GM10248 (cell line): ENCODE data around the gene ALDH5A1.

Source experiments
- CTCF ChIA-PET: fragments of 300-600 bp; sonication (Branson Sonifier 250); formaldehyde crosslinking; extraction: SDS; loops from one replicate; lab custom pipeline; 2021; ENCODE audit warnings: antibody characterized with exemption; lab: Yijun Ruan, JAX
- POLR2A ChIA-PET: fragments of 350-650 bp; sonication (Branson Sonifier 250); formaldehyde crosslinking; extraction: SDS; loops from one replicate; lab custom pipeline; 2020; ENCODE audit warnings: antibody characterized with exemption; lab: Yijun Ruan, JAX
- DNase-seq: peaks from one replicate; pipeline ENCODE4 v3.0.0; 2012; ENCODE audit errors: extremely low spot score
- TF ChIP-seq, protein P1 (sequence below): IDR thresholded peaks from 2 replicates; pipeline ENCODE4 v1.5.1; 2012; ENCODE audit warnings: mild to moderate bottlenecking, low read depth; ENCODE audit errors: extremely low read depth, missing control alignments, control extremely low read depth

The ALDH5A1 gene

DNA sequence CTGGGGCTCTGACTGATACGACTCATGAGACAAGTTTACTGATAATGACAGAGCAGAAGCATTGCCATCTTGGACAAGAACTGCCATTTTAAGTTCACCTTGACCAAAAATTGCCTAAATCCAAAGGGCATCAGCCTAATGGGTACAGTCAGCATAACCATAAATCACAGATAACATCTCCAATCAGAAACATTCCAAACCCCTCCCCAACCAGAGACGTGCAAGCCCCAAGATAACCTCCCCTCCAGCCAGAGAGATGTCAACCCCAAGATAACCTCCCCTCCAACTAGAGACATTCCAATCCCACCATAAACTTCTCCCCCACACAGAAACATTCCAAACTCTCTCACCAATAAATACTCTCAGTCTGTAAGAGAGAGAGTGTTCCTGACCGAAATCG, 15.9 kb upstream of the ALDH5A1 start:
- ChIA-PET POLR2A (no interaction called here), CTCF (interaction anchor here (1.0 to 2.7 kb wide), 4 partner anchors 9 to 19 kb away, joined by 3 to 14 read pairs (median 4); partner anchors contain the start of gene ALDH5A1)
- TF ChIP-seq, protein P1, sequence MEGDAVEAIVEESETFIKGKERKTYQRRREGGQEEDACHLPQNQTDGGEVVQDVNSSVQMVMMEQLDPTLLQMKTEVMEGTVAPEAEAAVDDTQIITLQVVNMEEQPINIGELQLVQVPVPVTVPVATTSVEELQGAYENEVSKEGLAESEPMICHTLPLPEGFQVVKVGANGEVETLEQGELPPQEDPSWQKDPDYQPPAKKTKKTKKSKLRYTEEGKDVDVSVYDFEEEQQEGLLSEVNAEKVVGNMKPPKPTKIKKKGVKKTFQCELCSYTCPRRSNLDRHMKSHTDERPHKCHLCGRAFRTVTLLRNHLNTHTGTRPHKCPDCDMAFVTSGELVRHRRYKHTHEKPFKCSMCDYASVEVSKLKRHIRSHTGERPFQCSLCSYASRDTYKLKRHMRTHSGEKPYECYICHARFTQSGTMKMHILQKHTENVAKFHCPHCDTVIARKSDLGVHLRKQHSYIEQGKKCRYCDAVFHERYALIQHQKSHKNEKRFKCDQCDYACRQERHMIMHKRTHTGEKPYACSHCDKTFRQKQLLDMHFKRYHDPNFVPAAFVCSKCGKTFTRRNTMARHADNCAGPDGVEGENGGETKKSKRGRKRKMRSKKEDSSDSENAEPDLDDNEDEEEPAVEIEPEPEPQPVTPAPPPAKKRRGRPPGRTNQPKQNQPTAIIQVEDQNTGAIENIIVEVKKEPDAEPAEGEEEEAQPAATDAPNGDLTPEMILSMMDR = no peak
- no peak for DNase-seq

DNA sequence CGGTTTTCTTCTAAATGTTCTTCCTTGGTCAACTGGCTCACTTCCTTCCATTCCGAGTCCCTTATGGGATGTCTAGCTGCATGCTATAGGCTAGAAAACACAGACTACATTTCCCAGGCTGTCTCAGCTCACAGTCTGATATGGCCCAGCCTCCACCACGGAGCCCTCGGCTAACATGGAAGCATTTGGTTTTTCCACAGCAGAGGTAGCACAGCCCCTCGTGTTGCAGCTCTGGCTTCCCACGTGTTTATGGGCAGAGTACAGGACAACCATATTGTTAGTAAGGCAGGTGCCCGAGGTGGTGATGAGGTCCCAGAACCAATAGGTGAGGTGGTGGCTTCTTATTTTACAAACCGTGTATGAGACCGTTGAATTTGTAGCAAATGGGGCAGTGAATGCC, 14.1 kb upstream of the ALDH5A1 start:
- DNase-seq = no peak
- TF ChIP-seq, protein P1 = no peak
- ChIA-PET CTCF (interaction anchor here (2.3 kb wide), 1 partner anchor 101 kb away, joined by 6 read pairs; no protein-coding TSS in a partner anchor), POLR2A (no interaction called here)

DNA sequence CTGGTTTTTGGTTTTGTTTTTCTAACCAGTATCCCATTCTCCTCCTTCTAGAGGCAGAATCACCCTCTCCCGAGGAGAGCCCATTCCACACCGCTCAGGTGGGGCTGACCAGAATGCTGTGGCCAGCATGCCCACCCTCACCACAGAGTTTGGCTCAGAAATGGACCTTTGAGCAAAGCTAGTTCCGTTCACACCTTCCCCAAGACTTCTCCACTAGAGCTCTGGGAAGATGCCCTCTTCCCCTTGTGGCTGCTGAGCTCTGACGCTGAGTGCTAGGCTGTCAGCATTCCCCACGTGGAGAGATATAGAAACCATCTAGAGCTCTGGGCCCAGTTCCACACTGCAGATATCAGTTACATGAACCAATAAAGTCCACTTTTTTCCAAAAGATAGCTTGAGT, 13.3 kb upstream of the ALDH5A1 start:
- CTCF ChIA-PET = interaction anchor here (1.2 to 4.3 kb wide), 7 partner anchors 14 to 102 kb away, joined by 3 to 18 read pairs (median 4); partner anchors contain the start of gene ALDH5A1
- TF ChIP-seq, protein P1 = no peak
- DNase-seq = no peak
- POLR2A ChIA-PET = no interaction called here

DNA sequence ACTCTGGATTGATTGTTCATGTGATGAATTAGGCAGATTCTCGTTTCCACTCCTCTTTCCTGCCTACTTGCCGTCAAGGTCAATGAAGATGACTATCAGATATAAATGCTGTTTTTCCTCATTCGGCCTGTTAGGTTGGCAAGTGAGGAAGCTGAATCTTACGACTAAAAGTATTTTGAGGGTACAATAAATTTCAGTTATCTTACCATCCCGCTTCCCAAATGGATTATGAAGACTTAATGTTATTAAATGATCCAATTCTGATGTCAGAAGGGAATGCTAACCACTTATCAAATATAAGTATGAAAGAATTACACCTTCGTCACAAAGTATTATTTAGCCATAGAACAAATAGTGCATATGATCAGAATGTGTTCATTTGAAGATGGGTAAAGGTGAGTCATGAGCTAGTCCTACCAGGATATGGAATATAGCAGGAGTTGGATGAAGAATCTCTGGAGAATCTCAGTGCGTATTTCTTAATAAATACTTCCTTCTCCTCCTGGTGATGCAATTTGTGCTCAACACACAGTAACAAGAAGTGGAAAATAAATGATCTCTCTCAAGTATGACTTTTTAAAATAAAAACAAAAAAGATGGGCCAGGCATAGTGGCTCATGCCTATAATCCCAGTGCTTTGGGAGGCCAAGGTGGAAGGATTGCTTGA, 10.0 kb upstream of the ALDH5A1 start:
- TF ChIP-seq, protein P1 = no peak
- DNase-seq = no peak
- ChIA-PET CTCF (interaction anchor here (4.3 kb wide), 1 partner anchor 10 kb away, joined by 18 read pairs; the partner anchor contains the start of gene ALDH5A1), POLR2A (no interaction called here)

DNA sequence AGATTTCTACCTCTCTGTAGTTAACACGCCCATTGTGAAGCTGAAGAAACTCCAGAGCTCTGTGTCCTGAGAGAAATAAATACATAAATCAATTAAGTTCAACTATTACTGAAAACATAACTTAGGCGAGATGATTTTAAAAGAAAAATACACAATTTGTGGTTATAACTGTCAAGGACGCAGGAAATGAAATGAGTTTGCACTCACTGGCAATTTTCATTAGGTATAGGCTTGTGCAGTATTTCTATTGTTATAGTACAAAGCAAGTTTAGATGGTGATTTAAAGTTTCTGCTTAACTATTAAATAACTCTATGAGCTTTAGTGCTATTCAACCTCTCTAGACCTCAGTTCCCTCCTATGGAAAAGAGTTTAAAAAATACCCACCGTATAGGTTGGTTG, 8.7 kb upstream of the ALDH5A1 start:
- DNase-seq = no peak
- POLR2A ChIA-PET = no interaction called here
- CTCF ChIA-PET = interaction anchor here (0.9 to 1.7 kb wide), 5 partner anchors 9 to 43 kb away, joined by 3 to 9 read pairs (median 3); partner anchors contain the start of gene ALDH5A1
- TF ChIP-seq, protein P1 = no peak

DNA sequence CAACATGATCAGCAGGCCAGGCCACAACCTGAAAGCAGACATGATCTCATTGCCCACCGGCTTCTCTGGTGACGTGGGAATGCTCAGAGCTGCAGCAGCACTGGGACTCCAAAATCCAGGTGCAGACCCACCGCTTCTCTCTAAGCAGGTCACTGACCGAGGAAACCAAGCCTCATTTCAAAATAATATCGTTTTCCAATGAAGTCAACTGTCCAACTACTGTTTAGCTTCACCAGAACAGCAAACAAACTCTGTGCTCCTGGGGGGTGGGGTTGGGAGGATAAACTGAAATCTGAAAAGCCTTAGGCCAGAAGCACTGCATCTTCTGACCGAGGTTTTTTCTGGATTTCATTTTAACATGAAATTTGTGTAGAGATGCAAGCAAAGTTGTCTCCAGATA, 5.3 kb upstream of the ALDH5A1 start, which contains the start of gene GPLD1:
TSS of gene GPLD1 (minus strand) at position 109 of the 400 bp plus-strand sequence. CDS start at position 42, 67 bp downstream.
- POLR2A ChIA-PET = no interaction called here
- CTCF ChIA-PET = interaction anchor here (0.9 to 11.8 kb wide), 3 partner anchors 10 to 35 kb away, joined by 3 to 127 read pairs (median 5); no protein-coding TSS in a partner anchor
- no peak for DNase-seq
- TF ChIP-seq, protein P1 = no peak
